CD4-positive, alpha-beta T cell treated with Interleukin-2 at 100 ng/mL for 4 hours (primary cell): ENCODE measurements around the gene MTF2.
"Not testable (repeated sequence)": the region's sequence is repeated elsewhere in the genome, so short reads cannot be mapped to it uniquely, and the experiment has no call there.

Source experiments
- DNase-seq: peaks from one replicate; pipeline ENCODE4 v3.0.0-alpha.2; 2020; ENCODE audit warnings: low spot score

Gene MTF2

GRCh38 chr1:93078986-93079654, at the start of gene MTF2:
Gene MTF2, plus strand, starts transcription at chr1:93079283. Its CDS starts 244 bp downstream, at chr1:93079527.
- peak; percentile 94 for DNase-seq

- peak; percentile 35 for DNase-seq
Observed at GRCh38 chr1:93029317-93029716, 49.8 kb upstream of the MTF2 start.

- not testable (repeated sequence) for DNase-seq
Observed at GRCh38 chr1:93030191-93030590, 48.9 kb upstream of the MTF2 start.

GRCh38 chr1:93031711-93032110, 47.4 kb upstream of the MTF2 start:
- no peak for DNase-seq

- DNase-seq, result no peak
Observed at GRCh38 chr1:93033029-93033428, 46.1 kb upstream of the MTF2 start.

GRCh38 chr1:93033785-93034184, 45.3 kb upstream of the MTF2 start:
- no peak for DNase-seq

GRCh38 chr1:93034397-93034796, 44.7 kb upstream of the MTF2 start:
- no peak for DNase-seq

GRCh38 chr1:93036672-93037071, 42.4 kb upstream of the MTF2 start:
- no peak for DNase-seq

- DNase-seq, result peak; percentile 87
Observed at GRCh38 chr1:93042187-93043056, 36.7 kb upstream of the MTF2 start.

GRCh38 chr1:93043057-93043557, 36.0 kb upstream of the MTF2 start:
- no peak for DNase-seq

GRCh38 chr1:93047618-93048017, 31.5 kb upstream of the MTF2 start:
- DNase-seq, result no peak

- no peak for DNase-seq
Observed at GRCh38 chr1:93051961-93052360, 27.1 kb upstream of the MTF2 start.

- DNase-seq, result no peak
Observed at GRCh38 chr1:93056214-93056613, 22.9 kb upstream of the MTF2 start.

- no peak for DNase-seq
Observed at GRCh38 chr1:93056649-93057048, 22.4 kb upstream of the MTF2 start.

GRCh38 chr1:93061895-93062792, 16.9 kb upstream of the MTF2 start:
- peak; percentile 60 for DNase-seq

- DNase-seq, result no peak
Observed at GRCh38 chr1:93076268-93076667, 2.8 kb upstream of the MTF2 start.

GRCh38 chr1:93078203-93078602, 880 bp upstream of the MTF2 start:
- no peak for DNase-seq

- DNase-seq, result no peak
Observed at GRCh38 chr1:93078638-93078985, 471 bp upstream of the MTF2 start.

- DNase-seq, result no peak
Observed at GRCh38 chr1:93079685-93080141, 630 bp downstream of the MTF2 start.

- peak; percentile 61 for DNase-seq
Observed at GRCh38 chr1:93080179-93080823, 1.2 kb downstream of the MTF2 start.

GRCh38 chr1:93081716-93082115, 2.6 kb downstream of the MTF2 start:
- no peak for DNase-seq

- DNase-seq, result no peak
Observed at GRCh38 chr1:93082313-93082712, 3.2 kb downstream of the MTF2 start.
